Fibroblast of mammary gland (primary cell): Measurements from ENCODE around the gene MT3.

Experiments used
- DNase-seq: peaks from one replicate; pipeline ENCODE4 v3.0.0-alpha.2; 2010; ENCODE audit warnings: low read depth
- H3K4me3 ChIP-seq: 2 replicates; pipeline ENCODE4 v1.5.1; 2011; ENCODE audit warnings: low read depth, mild to moderate bottlenecking, low read length, moderate library complexity; ENCODE audit not compliant: control insufficient read depth
- CTCF ChIP-seq: conservative IDR thresholded peaks from 2 replicates; pipeline ENCODE4 v1.5.1; 2011; ENCODE audit warnings: low read depth, low read length, inconsistent platforms; ENCODE audit not compliant: control insufficient read depth, insufficient read depth

MT3 gene

GRCh38 chr16:56623637-56624036, 34.3 kb downstream of the MT3 start:
- H3K4me3 ChIP-seq: no peak overlapping the region
- DNase-seq: no peak
- no peak for TF ChIP-seq CTCF

- H3K4me3 ChIP-seq: peak within 1 kb of the TSS; percentile 77
- TF ChIP-seq CTCF: no peak
- DNase-seq: peak; percentile 73
Measured at GRCh38 chr16:56625140-56625942, 36.0 kb downstream of the MT3 start, which contains the start of gene MT1E. Gene MT1E, plus strand, starts transcription at chr16:56625781. Its CDS starts 71 bp downstream, at chr16:56625852.

- DNase-seq: peak; percentile 95
- peak overlapping the region; percentile 77 for H3K4me3 ChIP-seq
- TF ChIP-seq CTCF: no peak
Measured at GRCh38 chr16:56625943-56626654, 36.8 kb downstream of the MT3 start.

- peak overlapping the region; percentile 77 for H3K4me3 ChIP-seq
- no peak for TF ChIP-seq CTCF
- no peak for DNase-seq
Measured at GRCh38 chr16:56626685-56627084, 37.4 kb downstream of the MT3 start.

- no peak for TF ChIP-seq CTCF
- DNase-seq: peak; percentile 39
- H3K4me3 ChIP-seq: no peak overlapping the region
Measured at GRCh38 chr16:56628486-56629350, 39.4 kb downstream of the MT3 start.

GRCh38 chr16:56629531-56629930, 40.2 kb downstream of the MT3 start:
- H3K4me3 ChIP-seq: no peak overlapping the region
- TF ChIP-seq CTCF: no peak

More at GRCh38 chr16:56629531-56629930, 40.2 kb downstream of the MT3 start:
- DNase-seq: no peak
